GM18499 (cell line): ENCODE results near the gene SHD.
"Not testable (repeated sequence)": the region's sequence is repeated elsewhere in the genome, so short reads cannot be mapped to it uniquely, and the experiment has no call there.

Source experiments
- ATAC-seq: cut with Tn5 transposase; IDR thresholded peaks from one replicate; pipeline ENCODE4 v1.9.1; 2021; ENCODE audit warnings: moderate number of reproducible peaks; ENCODE audit not compliant: insufficient read depth, unreplicated experiment

The SHD gene, protein sequence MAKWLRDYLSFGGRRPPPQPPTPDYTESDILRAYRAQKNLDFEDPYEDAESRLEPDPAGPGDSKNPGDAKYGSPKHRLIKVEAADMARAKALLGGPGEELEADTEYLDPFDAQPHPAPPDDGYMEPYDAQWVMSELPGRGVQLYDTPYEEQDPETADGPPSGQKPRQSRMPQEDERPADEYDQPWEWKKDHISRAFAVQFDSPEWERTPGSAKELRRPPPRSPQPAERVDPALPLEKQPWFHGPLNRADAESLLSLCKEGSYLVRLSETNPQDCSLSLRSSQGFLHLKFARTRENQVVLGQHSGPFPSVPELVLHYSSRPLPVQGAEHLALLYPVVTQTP

GRCh38 chr19:4278419-4279266 lies at the start of gene SHD:
TSS of gene SHD (plus strand) at chr19:4279266. CDS start at chr19:4280064, 798 bp downstream.
- ATAC-seq = no peak

DNA sequence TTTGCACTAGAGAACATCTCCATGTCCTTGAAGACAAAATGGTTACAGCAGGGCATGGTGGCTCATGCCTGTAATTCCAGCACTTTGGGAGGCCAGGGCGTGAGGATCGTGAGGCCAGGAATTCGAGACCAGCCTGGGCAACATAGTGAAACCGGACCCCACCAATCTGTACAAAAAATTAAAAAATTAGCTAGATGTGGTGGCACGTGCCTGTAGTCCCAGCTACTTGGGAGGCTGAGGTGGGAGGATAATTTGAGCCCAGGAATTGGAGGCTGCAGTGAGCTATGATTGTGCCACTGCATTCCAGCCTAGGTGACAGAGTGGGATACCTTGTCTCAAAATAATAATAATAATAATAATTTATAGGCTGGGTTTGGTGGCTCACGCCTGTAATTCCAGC lies 48.8 kb upstream of the SHD start:
- ATAC-seq = not testable (repeated sequence)

DNA sequence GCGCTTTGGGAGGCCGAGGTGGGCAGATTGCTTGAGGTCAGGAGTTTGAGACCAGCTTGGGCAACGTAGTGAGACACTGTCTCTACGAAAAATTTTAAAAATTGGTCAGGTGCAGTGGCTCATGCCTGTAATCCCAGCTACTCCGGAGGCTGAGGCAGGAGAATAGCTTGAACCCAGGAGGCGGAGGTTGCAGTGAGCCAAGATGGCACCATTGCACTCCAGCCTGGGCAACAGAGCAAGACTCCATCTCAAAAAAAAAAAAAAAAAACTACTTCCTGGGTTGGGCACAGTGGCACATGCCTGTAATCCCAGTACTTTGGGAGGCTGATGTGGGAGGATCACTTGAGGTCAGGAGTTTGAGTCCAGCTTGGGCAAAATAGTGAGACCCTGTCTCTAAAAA lies 47.5 kb upstream of the SHD start:
- ATAC-seq = not testable (repeated sequence)

DNA sequence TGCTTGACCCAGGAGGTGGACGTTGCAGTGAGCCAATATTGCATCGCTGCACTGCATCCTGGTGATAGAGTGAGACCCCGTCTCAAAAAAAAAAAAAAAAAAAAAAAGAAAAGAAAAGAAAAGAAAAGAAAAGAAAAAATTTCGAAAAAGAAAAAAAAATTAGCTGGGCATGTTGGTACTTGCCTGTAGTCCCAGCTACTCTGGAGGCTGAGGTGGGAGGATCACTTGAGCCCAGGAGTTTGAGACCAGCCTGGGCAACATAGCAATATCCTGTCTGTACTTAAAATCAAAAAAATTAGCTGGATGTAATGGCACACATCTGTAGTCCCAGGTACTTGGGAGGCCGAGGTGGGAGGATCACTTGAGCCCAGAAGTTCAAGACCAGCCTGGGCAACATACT lies 46.9 kb upstream of the SHD start:
- ATAC-seq = not testable (repeated sequence)

- no peak for ATAC-seq
Observed at GRCh38 chr19:4232614-4233281, 46.3 kb upstream of the SHD start.

DNA sequence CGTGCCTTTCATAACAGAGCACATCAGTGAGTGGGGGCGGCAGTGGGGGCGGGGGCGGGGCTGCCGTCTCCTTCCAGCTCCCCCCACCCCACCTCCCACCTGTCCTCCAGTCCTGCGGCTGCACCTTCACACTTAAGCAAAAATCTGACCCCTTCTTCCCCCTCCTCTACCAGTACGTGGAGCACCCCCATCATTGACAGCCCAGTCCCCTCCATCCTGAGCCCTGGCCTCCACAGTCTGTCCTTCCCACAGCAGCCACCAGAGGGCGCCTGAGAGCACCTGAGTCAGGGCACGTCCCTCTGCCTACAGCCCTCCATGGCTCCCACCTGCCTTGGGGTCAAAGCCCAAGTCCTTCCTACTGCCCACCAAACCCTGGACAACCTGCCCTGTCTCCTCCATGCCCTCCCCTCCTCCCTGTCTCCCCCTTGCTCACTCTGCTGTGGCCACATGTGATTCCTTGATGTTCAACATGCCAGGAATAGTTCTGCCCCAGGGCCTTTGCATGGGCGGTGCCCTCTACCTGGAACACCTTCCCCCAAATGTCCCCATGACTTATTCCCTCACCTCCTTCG lies 45.7 kb upstream of the SHD start:
- ATAC-seq = no peak

- no peak for ATAC-seq
Observed at GRCh38 chr19:4234142-4234861, 44.8 kb upstream of the SHD start.

DNA sequence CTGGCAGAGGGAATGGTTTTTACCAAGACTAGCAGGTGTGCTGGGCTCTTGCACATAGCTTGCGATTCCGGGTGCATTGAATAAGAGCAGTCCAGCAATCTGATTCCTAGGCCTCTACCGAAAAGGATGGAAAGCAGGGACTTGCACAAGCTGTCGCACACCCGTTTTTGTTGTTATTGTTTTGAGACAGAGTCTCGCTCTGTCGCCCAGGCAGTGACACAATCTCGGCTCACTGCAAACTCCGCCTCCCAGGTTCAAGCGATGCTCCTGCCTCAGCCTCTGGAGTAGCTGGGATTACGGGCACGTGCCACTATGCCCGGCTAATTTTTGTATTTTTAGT lies 44.2 kb upstream of the SHD start:
- no peak for ATAC-seq

GRCh38 chr19:4237510-4237909 lies 41.6 kb upstream of the SHD start:
- ATAC-seq = not testable (repeated sequence)

GRCh38 chr19:4238831-4239230 lies 40.2 kb upstream of the SHD start:
- ATAC-seq = no peak

- ATAC-seq = no peak
Observed at GRCh38 chr19:4241824-4242430, 37.1 kb upstream of the SHD start.

DNA sequence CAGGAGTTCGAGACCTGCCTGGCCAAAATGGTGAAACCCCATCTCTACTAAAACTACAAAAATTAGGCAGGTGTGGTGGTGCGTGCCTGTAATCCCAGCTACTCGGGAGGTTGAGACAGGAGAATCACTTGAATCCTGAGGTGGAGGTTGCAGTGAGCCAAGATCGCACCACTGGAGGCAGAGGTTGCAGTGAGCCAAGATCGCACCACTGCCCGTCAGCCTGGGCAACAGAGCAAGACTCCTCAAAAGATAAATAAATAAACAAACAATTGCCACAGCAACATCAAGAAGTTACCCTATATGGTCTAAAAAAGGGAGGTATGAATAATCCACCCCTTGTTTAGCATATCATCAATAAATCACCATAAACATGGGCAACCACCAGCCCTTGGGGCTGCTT lies 33.1 kb upstream of the SHD start:
- ATAC-seq = not testable (repeated sequence)

DNA sequence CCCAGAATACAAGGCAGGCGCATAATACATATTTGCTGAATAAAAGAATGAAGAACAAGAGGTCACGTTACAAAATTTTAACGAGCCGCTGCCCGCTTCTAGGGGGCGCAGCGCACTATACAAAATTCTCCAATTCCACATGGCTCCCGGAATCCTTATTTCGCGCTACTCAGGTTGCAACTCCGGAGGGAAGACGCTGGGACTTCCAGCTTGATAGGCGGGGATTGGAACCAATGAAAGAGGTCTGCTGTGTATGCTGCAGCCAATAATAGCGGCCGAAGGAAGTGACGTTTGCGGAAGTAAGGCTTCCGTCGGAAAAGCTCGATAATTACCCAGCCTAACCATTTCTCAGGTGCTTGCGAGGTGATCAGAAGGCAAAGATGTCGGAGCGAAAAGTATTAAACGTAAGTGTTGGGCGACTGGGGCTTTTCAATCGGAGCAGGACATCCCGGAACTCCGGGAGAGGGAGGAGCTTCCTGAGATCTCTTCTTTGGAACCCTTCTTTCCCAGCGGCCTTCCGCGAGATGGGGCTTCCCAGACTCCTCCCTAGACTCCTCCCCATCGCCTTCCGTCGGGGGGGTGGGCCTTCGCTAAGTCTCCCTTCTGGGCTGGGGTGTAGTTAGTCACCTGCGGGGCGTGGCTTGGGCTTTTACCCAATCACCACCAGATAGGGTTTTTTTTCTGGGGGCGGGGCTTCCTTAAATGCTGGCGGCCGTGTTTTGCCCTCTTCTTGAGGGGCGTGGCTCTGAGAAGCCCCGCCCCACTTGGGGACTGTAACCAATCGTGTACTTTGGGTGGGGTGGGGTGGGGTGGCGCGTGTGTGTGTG lies 32.1 kb upstream of the SHD start, which contains the start of gene YJU2:
YJU2 (plus strand) TSS at position 314 of the 827 bp plus-strand sequence; CDS start at position 381, 67 bp downstream.
- peak; percentile 57 for ATAC-seq

DNA sequence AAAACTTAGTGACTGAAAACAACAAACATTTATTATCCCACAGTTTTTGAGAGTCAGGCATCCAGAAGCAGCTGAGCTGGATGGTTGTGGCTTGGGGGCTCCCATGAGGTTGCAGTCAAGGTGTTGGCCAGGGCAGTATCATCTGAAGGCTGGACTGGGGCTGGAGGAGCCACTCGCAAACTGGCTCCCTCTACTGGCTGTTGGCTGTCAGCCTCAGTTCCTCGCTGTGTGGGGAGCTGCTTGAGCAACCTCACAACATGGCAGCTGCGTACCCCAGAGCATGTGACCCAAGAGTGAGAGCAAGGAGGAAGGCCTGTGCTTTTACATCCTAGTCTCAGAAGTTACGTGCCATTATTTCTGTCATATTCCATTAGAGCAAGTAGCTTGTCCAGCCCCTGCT lies 22.5 kb upstream of the SHD start:
- ATAC-seq = no peak

DNA sequence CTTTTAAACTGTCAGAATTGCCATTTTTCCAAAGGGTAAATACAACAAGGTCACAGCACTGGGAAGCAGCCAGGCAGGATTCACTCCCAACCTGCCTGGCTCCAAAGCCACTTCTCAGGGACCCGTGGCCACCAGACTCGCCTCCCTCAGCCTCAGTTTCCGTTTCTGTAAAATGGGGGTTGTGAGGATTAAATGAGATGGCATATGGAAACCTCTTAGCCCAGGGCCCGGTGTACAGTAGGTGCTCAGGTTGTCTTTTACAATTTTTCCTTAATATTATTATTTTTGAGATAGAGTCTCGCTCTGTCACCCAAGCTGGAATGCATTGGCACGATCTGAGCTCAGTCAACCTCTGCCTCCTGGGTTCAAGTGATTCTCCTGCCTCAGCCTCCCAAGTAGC lies 22.0 kb upstream of the SHD start:
- ATAC-seq = no peak

DNA sequence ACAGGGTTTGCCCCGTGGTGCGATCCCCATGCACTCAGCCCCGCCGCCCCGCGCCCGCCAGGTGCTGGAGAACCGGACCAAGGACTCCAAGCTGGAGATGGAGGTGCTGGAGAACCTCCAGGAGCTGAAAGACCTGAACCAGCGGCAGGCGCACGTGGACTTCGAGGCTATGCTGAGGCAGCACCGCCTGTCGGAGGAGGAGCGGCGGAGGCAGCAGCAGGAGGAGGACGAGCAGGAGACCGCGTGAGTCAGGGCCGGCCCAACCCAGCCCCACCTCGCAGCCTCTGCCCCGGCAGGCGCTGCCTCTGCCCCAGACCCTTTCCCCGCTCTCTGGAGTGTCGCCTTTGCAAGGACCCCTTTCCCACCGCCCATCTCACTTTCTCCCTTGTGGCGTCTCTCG lies 20.9 kb upstream of the SHD start:
- ATAC-seq = no peak

- no peak for ATAC-seq
Observed at GRCh38 chr19:4260613-4261191, 18.4 kb upstream of the SHD start.

GRCh38 chr19:4264812-4265211 lies 14.3 kb upstream of the SHD start:
- ATAC-seq = no peak
